Activated CD8-positive, alpha-beta memory T cell treated with anti-CD3 and anti-CD28 coated beads, Interleukin-2, amount 50 U/mL, for 4 hours (primary cell): ENCODE measurements around the gene VWA2.
"Not testable (repeated sequence)": the region's sequence is repeated elsewhere in the genome, so short reads cannot be mapped to it uniquely, and the experiment has no call there.

Experiments
- DNase-seq: peaks from one replicate; pipeline ENCODE4 v3.0.0-alpha.2; 2020

The VWA2 gene

GRCh38 chr10:114322344-114322743 lies 83.3 kb downstream of the VWA2 start:
- DNase-seq, result no peak

DNA sequence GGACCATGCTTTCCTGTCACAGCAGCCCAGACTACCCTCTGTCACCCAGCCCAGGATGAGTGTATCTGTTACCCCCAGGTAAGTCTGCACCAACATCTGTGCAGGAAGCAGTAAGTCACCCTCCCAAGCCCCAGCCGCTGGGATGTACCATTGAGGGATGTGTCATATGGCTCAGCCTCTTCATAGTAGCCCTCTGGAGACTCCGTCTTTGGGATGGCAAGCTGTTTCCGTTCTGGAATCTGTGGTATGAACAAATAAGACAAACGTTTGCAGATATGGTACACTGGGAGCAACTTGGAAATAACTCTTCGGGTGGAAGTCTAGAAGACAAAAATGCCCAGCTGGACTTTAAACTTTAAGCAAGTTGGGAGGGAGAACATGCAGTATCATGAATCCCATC lies 84.0 kb downstream of the VWA2 start:
- no peak for DNase-seq

- DNase-seq, result no peak
These were observed 87.7 kb downstream of the VWA2 start for GRCh38 chr10:114326795-114327194.

DNA sequence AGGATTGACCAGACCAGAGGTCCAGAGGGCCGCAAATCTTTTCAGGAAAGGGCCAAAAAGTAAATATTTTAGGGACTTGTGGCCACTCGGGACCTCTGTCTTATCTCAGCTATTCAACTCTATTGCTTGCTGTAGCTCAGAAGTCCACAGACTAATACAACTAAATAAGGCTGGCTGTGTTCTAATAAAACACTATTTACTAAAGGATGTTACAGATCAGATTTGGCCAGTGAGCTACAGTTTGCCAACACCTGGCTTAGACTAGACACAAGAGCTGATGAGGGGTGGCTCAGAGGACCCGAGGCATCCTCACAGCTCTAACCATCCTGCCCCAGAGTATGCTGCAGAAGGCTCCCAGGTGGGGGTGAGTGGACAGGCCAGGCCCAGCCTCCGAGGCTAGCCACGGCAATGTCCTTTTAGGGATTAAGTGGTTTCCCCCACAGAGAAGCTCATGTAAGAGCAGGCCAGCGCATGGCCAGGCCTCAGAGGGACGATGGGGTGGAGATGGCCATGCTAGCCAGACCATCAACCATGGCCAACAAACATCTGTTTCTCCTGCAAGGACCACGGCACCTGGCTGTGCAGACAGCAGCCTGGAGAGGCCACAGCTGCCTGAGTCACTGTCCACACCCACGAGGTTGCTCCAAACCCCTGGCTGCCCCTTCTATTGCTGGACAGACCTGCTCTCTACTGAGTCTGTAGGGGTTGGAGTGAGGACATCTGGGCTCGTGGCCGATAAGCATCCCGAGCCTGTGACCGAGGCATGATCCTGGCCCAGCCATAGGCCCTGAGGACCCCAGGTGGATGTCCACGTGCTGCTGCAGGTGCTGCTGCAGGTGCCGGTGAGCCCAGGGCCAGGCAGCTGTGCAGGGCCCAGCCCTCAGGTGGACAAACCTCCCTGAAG lies 88.7 kb downstream of the VWA2 start:
- DNase-seq, result no peak

GRCh38 chr10:114328441-114328812 lies 89.4 kb downstream of the VWA2 start:
- no peak for DNase-seq

GRCh38 chr10:114328874-114329273 lies 89.8 kb downstream of the VWA2 start:
- no peak for DNase-seq

DNA sequence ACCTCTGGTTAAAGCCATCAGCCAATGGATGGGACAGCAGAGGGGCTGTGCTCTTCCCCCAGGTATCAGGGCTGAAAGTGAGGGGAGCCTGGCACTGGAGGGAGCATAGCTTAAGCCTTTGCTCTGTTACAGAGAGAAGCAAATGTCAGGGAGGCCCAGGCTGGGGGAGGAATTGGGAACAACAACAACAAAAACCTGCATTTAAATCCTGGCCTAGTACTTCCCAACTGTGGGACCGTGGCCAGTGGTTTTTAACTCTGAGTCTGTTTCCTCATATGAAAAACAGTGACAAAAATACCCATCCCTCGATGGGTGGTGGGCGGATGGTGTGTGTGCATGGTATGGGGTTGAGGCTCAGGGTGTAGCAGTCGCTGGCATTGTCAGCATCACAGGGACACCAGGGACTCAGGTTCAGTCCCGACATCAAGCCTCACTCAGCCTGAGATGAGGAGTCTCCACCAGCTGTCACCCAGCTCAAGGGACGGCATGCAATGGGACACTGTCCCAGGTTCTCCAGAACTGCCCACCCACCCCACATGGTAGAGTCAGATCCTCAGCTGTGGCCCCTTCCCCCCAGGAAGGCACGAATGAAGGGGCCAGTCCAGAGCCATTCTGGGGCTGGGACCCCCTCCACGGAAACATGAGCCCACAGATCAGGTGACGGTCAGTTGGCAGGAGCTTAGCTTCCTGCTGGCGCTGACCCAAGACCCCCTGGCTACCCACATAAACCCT lies 90.7 kb downstream of the VWA2 start:
- DNase-seq, result no peak

DNA sequence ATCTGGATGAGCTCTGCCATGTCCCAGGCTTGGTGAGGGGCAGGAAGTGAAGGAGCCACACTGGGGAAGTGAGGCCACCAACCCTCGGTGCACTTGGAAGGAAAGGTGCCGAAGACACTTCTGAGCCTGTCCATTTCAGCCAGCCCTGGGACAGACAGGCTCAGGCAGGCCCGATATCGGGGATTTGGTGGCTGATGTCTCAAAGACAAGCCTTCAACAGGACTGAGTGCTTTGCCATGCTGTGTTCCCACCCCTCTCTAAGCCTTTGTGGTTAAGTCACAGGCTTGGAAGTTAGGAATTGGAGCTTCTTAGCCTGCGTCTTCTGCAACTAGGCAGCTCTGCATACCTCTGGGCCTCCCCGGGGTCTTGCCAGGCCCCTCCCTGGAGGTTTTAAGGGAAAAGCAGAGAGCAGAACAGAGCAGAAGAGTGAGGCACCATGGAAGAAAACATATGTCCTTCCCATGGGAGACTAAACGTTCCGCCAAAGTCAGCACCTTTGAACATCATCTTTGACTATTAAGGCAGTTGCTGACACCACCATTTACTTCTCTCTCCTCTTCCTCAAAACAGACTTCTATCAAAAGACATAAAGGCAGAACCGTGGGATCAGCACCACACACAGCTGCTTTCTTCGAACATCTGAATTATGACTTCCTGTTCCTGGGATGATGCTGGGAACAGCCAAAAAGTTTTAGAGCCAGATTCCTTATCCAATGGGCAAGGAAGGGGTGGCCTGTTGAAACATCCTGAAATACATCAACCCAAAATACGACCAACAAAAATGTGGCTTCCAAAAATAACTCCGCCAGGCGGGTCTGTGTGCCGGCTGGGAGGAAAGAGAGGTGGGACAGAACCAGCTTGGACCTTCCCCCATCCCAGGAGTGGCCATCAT lies 93.5 kb downstream of the VWA2 start:
- DNase-seq, result no peak

- DNase-seq, result not testable (repeated sequence)
These were observed 94.4 kb downstream of the VWA2 start for GRCh38 chr10:114333441-114333840.

DNA sequence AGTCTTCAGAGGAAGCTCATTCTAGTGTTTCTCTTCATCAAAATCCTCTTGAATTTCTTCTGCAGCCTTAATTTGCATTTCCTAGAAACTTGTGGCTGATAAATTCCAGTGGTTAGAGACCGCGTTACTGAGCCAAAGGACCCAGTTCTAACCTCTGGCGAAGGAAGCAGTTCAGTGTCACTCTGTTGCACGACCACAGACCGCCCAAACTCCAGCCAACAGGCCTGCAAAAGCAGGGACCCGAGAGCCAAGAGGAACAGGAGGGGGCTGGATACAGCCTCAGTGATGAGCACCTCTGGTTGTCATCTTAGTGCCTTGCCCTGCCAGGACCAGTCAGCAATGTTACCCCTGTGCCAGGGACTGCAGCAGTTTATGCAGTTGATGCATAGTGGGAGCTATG lies 95.2 kb downstream of the VWA2 start:
- no peak for DNase-seq

DNA sequence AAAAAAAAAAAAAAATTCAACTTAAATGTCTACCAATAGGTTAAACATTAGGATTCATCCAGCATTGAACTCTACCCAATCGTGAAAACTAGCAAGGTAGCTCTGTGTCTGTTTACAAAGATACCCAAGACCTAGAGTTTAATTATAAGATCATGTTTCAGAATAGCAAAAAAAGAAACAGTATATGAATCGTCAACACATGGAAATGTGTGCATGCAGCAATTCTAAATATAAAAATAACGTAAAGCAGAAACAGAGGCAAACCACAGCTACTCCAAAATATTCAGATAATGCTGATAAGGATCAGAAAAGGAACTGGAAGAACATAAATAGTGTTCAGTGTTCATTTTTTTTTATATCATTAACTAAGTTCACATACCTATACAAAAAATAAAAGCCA lies 96.6 kb downstream of the VWA2 start:
- DNase-seq, result no peak

- DNase-seq, result no peak
These were observed 97.9 kb downstream of the VWA2 start for GRCh38 chr10:114336823-114337509.

- DNase-seq, result no peak
These were observed 98.7 kb downstream of the VWA2 start for GRCh38 chr10:114337510-114338462.

DNA sequence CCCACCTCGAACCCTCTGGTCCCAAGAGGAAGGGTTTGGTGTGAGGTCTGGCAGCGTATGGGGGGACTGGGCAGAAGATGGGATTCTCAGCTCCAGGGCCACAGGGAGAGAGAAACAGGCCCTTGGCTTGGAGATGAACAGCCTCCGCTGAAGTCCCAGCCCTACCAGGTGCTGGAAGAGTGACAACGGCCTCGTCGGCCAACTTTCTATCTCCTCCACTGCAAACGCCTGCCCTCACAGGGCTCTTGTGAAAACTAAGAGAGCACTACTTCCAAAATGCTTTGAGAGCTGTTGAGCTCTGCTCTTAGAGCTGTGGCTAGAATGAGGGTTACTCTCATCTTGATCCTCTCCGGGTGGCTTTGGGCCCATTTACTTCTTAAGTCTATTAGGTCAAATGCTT lies 101.8 kb downstream of the VWA2 start:
- DNase-seq, result no peak
